ENCODE results near the gene LKAAEAR1. TPM values are rescaled to one million over a fixed set of nuclear protein-coding genes. Genes with fewer than 3 reads are reported as not detected.

LKAAEAR1 gene
- total and polyA plus RNA-seq, 4 donors: 0.51 to 2.3 (median 0.65) TPM

GRCh38 chr20:64050261-64051032 lies 33.8 kb downstream of the LKAAEAR1 start:
- Histone ChIP-seq H3K36me3 (ENCODE audit: control insufficient read depth in 4 of 4, insufficient read depth in 4 of 4, low read length in 4 of 4) (peaks cover 0 to 8% (median 1%) of the 10 kb centered on the region in 4 donors), H3K9me3 (ENCODE audit: control insufficient read depth in 4 of 4, insufficient read depth in 3 of 4, low read length in 3 of 4) (peaks cover 0 to 3% (median 0%) of the 10 kb centered on the region in 4 donors), H3K4me3 (no peak overlapping the region), H3K4me1 (ENCODE audit: control insufficient read depth in 5 of 5, insufficient read depth in 5 of 5, low read length in 5 of 5) (peaks cover 0 to 63% (median 10%) of the 10 kb centered on the region in 5 donors), H3K9ac (ENCODE audit: insufficient read depth in 1 of 2, low read length in 2 of 2) (no peak overlapping the region), H3K27me3 (ENCODE audit: control insufficient read depth in 3 of 3, insufficient read depth in 3 of 3, low read length in 2 of 3) (peaks cover 0 to 24% (median 7%) of the 10 kb centered on the region in 3 donors), H3K27ac (ENCODE audit: low read depth in 1 of 2, low read length in 1 of 2) (peak overlapping the region; percentile 81 to 90)
- ATAC-seq (ENCODE audit: insufficient read depth, low FRiP score) (no peak), DNase-seq (no peak)
- WGBS, 2 donors: 56 to 58% methylated on average over 23 of the region's 23 CpGs
- TF ChIP-seq CTCF (IDR thresholded peaks at IDR 0.05; ENCODE audit: control extremely low read depth, extremely low read depth): no peak

- H3K9me3 ChIP-seq (ENCODE audit: control insufficient read depth in 4 of 4, insufficient read depth in 3 of 4, low read length in 3 of 4): peaks cover 0 to 3% (median 0%) of the 10 kb centered on the region in 4 donors
- H3K4me3 ChIP-seq: no peak overlapping the region
- H3K27ac ChIP-seq (ENCODE audit: low read depth in 1 of 2, low read length in 1 of 2): peak overlapping the region; percentile 81 to 90
- DNase-seq: peak in 2 of 3 donors; percentile 86 to 91
- peaks cover 0 to 8% (median 1%) of the 10 kb centered on the region in 4 donors for H3K36me3 ChIP-seq (ENCODE audit: control insufficient read depth in 4 of 4, insufficient read depth in 4 of 4, low read length in 4 of 4)
- ATAC-seq (ENCODE audit: insufficient read depth, low FRiP score): no peak
- peaks cover 0 to 28% (median 7%) of the 10 kb centered on the region in 3 donors for H3K27me3 ChIP-seq (ENCODE audit: control insufficient read depth in 3 of 3, insufficient read depth in 3 of 3, low read length in 2 of 3)
- no peak for TF ChIP-seq CTCF (IDR thresholded peaks at IDR 0.05; ENCODE audit: control extremely low read depth, extremely low read depth)
- H3K9ac ChIP-seq (ENCODE audit: insufficient read depth in 1 of 2, low read length in 2 of 2): no peak overlapping the region
- H3K4me1 ChIP-seq (ENCODE audit: control insufficient read depth in 5 of 5, insufficient read depth in 5 of 5, low read length in 5 of 5): peaks cover 0 to 60% (median 10%) of the 10 kb centered on the region in 5 donors
- 22 to 23% methylated on average over 14 to 16 of the region's 16 CpGs for WGBS, 2 donors
Measured at GRCh38 chr20:64049878-64050260, 34.3 kb downstream of the LKAAEAR1 start.

GRCh38 chr20:64049060-64049877 lies 34.9 kb downstream of the LKAAEAR1 start, which contains the start of gene SOX18:
Gene SOX18 (minus strand): TSS chr20:64049639. CDS start chr20:64049516, 123 bp downstream.
- WGBS, 2 donors: 0 to 1% methylated on average over 36 to 109 of the region's 111 CpGs
- Histone ChIP-seq H3K36me3 (ENCODE audit: control insufficient read depth in 4 of 4, insufficient read depth in 4 of 4, low read length in 4 of 4) (peaks cover 0 to 8% (median 1%) of the 10 kb centered on the region in 4 donors), H3K4me1 (ENCODE audit: control insufficient read depth in 5 of 5, insufficient read depth in 5 of 5, low read length in 5 of 5) (peaks cover 0 to 56% (median 10%) of the 10 kb centered on the region in 5 donors), H3K4me3 (peak within 1 kb of the TSS; percentile 67), H3K9me3 (ENCODE audit: control insufficient read depth in 4 of 4, insufficient read depth in 3 of 4, low read length in 3 of 4) (peaks cover 0 to 3% (median 0%) of the 10 kb centered on the region in 4 donors), H3K9ac (ENCODE audit: insufficient read depth in 1 of 2, low read length in 2 of 2) (no peak within 1 kb of the TSS), H3K27ac (ENCODE audit: low read depth in 1 of 2, low read length in 1 of 2) (peak within 1 kb of the TSS; percentile 81 to 90), H3K27me3 (ENCODE audit: control insufficient read depth in 3 of 3, insufficient read depth in 3 of 3, low read length in 2 of 3) (peaks cover 0 to 33% (median 7%) of the 10 kb centered on the region in 3 donors)
- no peak for TF ChIP-seq CTCF (IDR thresholded peaks at IDR 0.05; ENCODE audit: control extremely low read depth, extremely low read depth)
- no peak for ATAC-seq (ENCODE audit: insufficient read depth, low FRiP score)
- DNase-seq: peak; percentile 59 to 91 (median 61)
